ENCODE results near the gene PAN2.

DNA sequence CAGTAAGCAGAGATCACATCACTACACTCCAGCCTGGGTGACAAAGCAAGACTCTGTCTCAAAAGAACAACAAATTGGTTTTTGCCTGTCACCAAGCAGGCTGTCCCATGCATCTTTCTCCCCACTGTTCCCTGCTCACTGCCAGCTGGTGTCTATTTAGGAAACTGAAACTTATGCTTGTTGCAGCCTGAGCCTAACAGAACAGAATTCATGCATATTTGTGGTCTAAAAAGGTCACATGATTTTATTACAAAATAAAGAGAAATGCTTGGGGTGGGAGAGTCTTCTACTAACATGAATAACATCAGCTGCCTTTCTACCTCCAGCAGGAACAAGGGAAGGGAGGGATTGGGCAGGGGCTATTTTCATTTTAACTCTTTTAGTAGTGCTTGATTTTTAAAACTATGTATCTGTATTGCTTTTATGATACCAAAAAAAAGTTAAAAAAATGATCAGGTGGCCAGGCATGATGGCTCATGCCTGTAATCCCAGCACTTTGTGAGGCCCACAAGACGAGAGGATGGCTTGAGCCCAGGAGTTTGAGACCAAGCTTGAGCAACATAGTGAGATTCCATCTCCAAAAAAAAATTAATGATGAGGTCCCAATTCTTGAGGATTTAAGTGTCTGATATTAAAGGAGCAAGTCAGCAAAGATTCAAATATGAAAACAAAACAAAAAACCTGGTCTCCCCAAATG is 25.2 kb upstream of the PAN2 start:
- TF ChIP-seq, protein P1, sequence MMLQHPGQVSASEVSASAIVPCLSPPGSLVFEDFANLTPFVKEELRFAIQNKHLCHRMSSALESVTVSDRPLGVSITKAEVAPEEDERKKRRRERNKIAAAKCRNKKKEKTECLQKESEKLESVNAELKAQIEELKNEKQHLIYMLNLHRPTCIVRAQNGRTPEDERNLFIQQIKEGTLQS (IDR thresholded peaks at IDR 0.05) = no peak
- TF ChIP-seq EZH2phosphoT487 (IDR thresholded peaks at IDR 0.05; ENCODE audit: borderline replicate concordance) (no peak), POLR2A (IDR thresholded peaks at IDR 0.05; ENCODE audit: borderline replicate concordance, extremely low read depth, insufficient read depth, insufficient read length) (no peak), SIN3A (IDR thresholded peaks at IDR 0.05; ENCODE audit: low read depth) (no peak), ZNF274 (IDR thresholded peaks at IDR 0.05; ENCODE audit: low read depth, low read length) (no peak), RAD21 (IDR thresholded peaks at IDR 0.05; ENCODE audit: low read depth) (no peak), YY1 (IDR thresholded peaks at IDR 0.05; ENCODE audit: extremely low read depth, insufficient replicate concordance, low read depth, low read length) (no peak), EZH2 (IDR thresholded peaks at IDR 0.05) (no peak), JUND (IDR thresholded peaks at IDR 0.05) (no peak), TCF7L2 (IDR thresholded peaks at IDR 0.05; ENCODE audit: borderline replicate concordance, extremely low read depth, insufficient read depth, insufficient read length) (no peak), SRF (IDR thresholded peaks at IDR 0.05; ENCODE audit: low read depth) (no peak)
- TF ChIP-seq, protein P2, sequence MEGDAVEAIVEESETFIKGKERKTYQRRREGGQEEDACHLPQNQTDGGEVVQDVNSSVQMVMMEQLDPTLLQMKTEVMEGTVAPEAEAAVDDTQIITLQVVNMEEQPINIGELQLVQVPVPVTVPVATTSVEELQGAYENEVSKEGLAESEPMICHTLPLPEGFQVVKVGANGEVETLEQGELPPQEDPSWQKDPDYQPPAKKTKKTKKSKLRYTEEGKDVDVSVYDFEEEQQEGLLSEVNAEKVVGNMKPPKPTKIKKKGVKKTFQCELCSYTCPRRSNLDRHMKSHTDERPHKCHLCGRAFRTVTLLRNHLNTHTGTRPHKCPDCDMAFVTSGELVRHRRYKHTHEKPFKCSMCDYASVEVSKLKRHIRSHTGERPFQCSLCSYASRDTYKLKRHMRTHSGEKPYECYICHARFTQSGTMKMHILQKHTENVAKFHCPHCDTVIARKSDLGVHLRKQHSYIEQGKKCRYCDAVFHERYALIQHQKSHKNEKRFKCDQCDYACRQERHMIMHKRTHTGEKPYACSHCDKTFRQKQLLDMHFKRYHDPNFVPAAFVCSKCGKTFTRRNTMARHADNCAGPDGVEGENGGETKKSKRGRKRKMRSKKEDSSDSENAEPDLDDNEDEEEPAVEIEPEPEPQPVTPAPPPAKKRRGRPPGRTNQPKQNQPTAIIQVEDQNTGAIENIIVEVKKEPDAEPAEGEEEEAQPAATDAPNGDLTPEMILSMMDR (IDR thresholded peaks at IDR 0.05 in 2 of 3, conservative IDR thresholded peaks at IDR 0.05 in 1 of 3; ENCODE audit: borderline replicate concordance in 1 of 3, insufficient read depth in 1 of 3, low read depth in 2 of 3, low read length in 2 of 3) = no peak
- TF ChIP-seq, protein P3, sequence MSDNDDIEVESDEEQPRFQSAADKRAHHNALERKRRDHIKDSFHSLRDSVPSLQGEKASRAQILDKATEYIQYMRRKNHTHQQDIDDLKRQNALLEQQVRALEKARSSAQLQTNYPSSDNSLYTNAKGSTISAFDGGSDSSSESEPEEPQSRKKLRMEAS (IDR thresholded peaks at IDR 0.05) = no peak
